GM23338 (cell line): ENCODE results near the gene TFF2. TPM values are rescaled to one million over a fixed set of nuclear protein-coding genes. Genes with fewer than 3 reads are reported as not detected.

Source experiments
- ATAC-seq: fragments of 200-7000 bp; cut with Tn5 transposase; 3 replicates; pipeline ENCODE4 v1.9.1; 2020
- DNase-seq: peaks from one replicate; pipeline ENCODE4 v3.0.0-alpha.2; 2015; ENCODE audit warnings: low spot score
- H2AFZ ChIP-seq: fragments of 200-600 bp; sonication (generic); 2 replicates; pipeline ENCODE4 v1.8.0; 2016; ENCODE audit warnings: antibody characterized with exemption, mild to moderate bottlenecking, moderate library complexity
- H3F3A ChIP-seq: fragments of 200-600 bp; sonication (generic); replicated peaks from 2 replicates; pipeline ENCODE4 v1.8.0; 2017; ENCODE audit warnings: antibody characterized with exemption, mixed run types, low read depth
- H3K27ac ChIP-seq: fragments of 200-600 bp; sonication (generic); 2 replicates; pipeline ENCODE4 v1.6.1; 2016; ENCODE audit warnings: low read depth
- H3K27me3 ChIP-seq: fragments of 200-600 bp; sonication (generic); 2 replicates; pipeline ENCODE4 v1.8.0; 2016; ENCODE audit warnings: mild to moderate bottlenecking, mixed run types, moderate library complexity; ENCODE audit not compliant: insufficient read depth
- H3K36me3 ChIP-seq: fragments of 200-600 bp; sonication (generic); 2 replicates; pipeline ENCODE4 v1.8.0; 2016; ENCODE audit warnings: mild to moderate bottlenecking; ENCODE audit not compliant: insufficient read depth
- H3K4me1 ChIP-seq: fragments of 200-600 bp; sonication (generic); 2 replicates; pipeline ENCODE4 v1.8.0; 2016; ENCODE audit warnings: mild to moderate bottlenecking, moderate library complexity; ENCODE audit not compliant: insufficient read depth
- H3K4me2 ChIP-seq: fragments of 200-600 bp; sonication (generic); 2 replicates; pipeline ENCODE4 v1.7.1; 2017; ENCODE audit warnings: mixed run types
- H3K4me3 ChIP-seq: fragments of 200-600 bp; sonication (generic); 2 replicates; pipeline ENCODE4 v1.6.1; 2016; ENCODE audit warnings: mixed run types
- H3K79me2 ChIP-seq: fragments of 200-600 bp; sonication (generic); replicated peaks from 2 replicates; pipeline ENCODE4 v1.8.0; 2017; ENCODE audit warnings: mild to moderate bottlenecking; ENCODE audit not compliant: insufficient read depth
- H3K9me2 ChIP-seq: fragments of 200-600 bp; sonication (generic); 2 replicates; pipeline ENCODE4 v1.8.0; 2017; ENCODE audit not compliant: insufficient read depth
- H4K20me1 ChIP-seq: fragments of 200-600 bp; sonication (generic); replicated peaks from 2 replicates; pipeline ENCODE4 v1.8.0; 2017; ENCODE audit warnings: mild to moderate bottlenecking; ENCODE audit not compliant: insufficient read depth
- H3K27ac Mint-ChIP-seq: 2 replicates; pipeline ENCODE4 v1.8.0; 2020; ENCODE audit warnings: inconsistent platforms, mild to moderate bottlenecking, moderate library complexity, mixed read lengths
- H3K27me3 Mint-ChIP-seq: 3 replicates; pipeline ENCODE4 v1.8.0; 2022; ENCODE audit warnings: low read depth, mild to moderate bottlenecking, moderate library complexity, mixed read lengths, inconsistent platforms; ENCODE audit not compliant: insufficient read depth, poor library complexity
- H3K36me3 Mint-ChIP-seq: 3 replicates; pipeline ENCODE4 v1.8.0; 2021; ENCODE audit warnings: low read depth, mild to moderate bottlenecking, inconsistent platforms, moderate library complexity, mixed read lengths
- H3K4me1 Mint-ChIP-seq: 3 replicates; pipeline ENCODE4 v1.8.0; 2020; ENCODE audit warnings: mild to moderate bottlenecking, inconsistent platforms, mixed read lengths
- H3K4me3 Mint-ChIP-seq: 3 replicates; pipeline ENCODE4 v1.8.0; 2021; ENCODE audit warnings: moderate library complexity, mild to moderate bottlenecking, inconsistent platforms, mixed read lengths
- H3K9me3 Mint-ChIP-seq: 3 replicates; pipeline ENCODE4 v1.8.0; 2020; ENCODE audit warnings: moderate library complexity, mild to moderate bottlenecking, inconsistent platforms, mixed read lengths
- CREB1 ChIP-seq: fragments of 250-450 bp; sonication (Bioruptor Pico); IDR thresholded peaks from 2 replicates; pipeline ENCODE4 v1.5.0; 2020; ENCODE audit warnings: low read depth, mild to moderate bottlenecking, moderate library complexity
- EZH2 ChIP-seq: fragments of 200-600 bp; sonication (generic); IDR thresholded peaks from one replicate; pipeline ENCODE4 v1.8.0; 2017; ENCODE audit warnings: antibody characterized with exemption, mild to moderate bottlenecking, low read depth; ENCODE audit not compliant: unreplicated experiment
- JUNB ChIP-seq: IDR thresholded peaks from one replicate; pipeline ENCODE4 v1.6.1; 2016; ENCODE audit warnings: antibody characterized with exemption; ENCODE audit not compliant: unreplicated experiment
- NANOG ChIP-seq: IDR thresholded peaks from 2 replicates; pipeline ENCODE4 v1.6.1; 2016; ENCODE audit warnings: antibody characterized with exemption, borderline replicate concordance
- POLR2AphosphoS5 ChIP-seq: IDR thresholded peaks from 2 replicates; pipeline ENCODE4 v1.6.1; 2016; ENCODE audit warnings: antibody characterized with exemption, low read depth
- STAT1 ChIP-seq: IDR thresholded peaks from one replicate; pipeline ENCODE4 v1.6.1; 2016; ENCODE audit warnings: antibody characterized with exemption; ENCODE audit not compliant: unreplicated experiment
- ZNF114 ChIP-seq: fragments of 250-450 bp; sonication (Bioruptor Pico); IDR thresholded peaks from 2 replicates; pipeline ENCODE4 v1.5.0; 2020; ENCODE audit warnings: mild to moderate bottlenecking, moderate library complexity
- polyA plus RNA-seq: library from polyadenylated mRNA; unstranded; fragments of >200 nt; fragmentation: Nextera tagmentation; extraction: Ambion mirVana; gene quantifications from 2 replicates; pipeline ENCODE4 v1.2.1, GENCODE V29; 2016
- total RNA-seq: library from RNA; depleted of rRNA; stranded (reverse); fragments of >200 nt; shearing (Covaris generic); gene quantifications from 2 replicates; pipeline ENCODE4 v1.2.3, GENCODE V29; 2014
- TF ChIP-seq, protein P1 (sequence below), 2 experiments: fragments of 200-600 bp in 1 of 2; sonication (generic) in 1 of 2; conservative IDR thresholded peaks; 2 replicates each; pipeline versions ENCODE4 v1.5.1 to v1.6.1; 2016 to 2017; ENCODE audit warnings: antibody characterized with exemption in 2 of 2, low read depth in 2 of 2, mild to moderate bottlenecking in 2 of 2, moderate library complexity in 1 of 2
- TF ChIP-seq, protein P2 (sequence below): IDR thresholded peaks from one replicate; pipeline ENCODE4 v1.6.1; 2018; ENCODE audit warnings: antibody characterized with exemption; ENCODE audit not compliant: unreplicated experiment
- TF ChIP-seq, protein P3 (sequence below): IDR thresholded peaks from 2 replicates; pipeline ENCODE4 v1.6.1; 2016; ENCODE audit warnings: antibody characterized with exemption

Gene TFF2
- total and polyA plus RNA-seq, 2 experiments from 2014 or later: not detected

DNA sequence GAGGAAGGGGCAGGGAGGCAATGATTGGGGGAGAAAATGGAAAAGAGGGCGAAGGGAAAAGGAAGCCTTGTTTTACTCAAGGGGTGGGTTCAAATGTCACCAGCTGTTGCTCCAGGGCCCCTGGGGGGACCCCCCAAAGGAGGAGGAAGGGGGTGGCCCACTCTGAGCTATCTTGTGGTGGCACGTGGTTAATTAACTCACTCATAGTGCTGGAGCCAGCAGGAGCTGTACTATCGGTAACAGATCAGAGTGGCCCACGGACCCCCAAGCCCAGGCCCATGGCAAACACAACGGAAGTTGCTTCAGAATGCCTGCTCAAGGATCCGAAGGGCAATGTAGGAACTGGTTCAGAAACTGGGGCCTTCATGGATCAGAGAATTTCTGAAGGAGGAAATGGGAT is 7.2 kb downstream of the TFF2 start (continued):
- TF ChIP-seq, protein P1, sequence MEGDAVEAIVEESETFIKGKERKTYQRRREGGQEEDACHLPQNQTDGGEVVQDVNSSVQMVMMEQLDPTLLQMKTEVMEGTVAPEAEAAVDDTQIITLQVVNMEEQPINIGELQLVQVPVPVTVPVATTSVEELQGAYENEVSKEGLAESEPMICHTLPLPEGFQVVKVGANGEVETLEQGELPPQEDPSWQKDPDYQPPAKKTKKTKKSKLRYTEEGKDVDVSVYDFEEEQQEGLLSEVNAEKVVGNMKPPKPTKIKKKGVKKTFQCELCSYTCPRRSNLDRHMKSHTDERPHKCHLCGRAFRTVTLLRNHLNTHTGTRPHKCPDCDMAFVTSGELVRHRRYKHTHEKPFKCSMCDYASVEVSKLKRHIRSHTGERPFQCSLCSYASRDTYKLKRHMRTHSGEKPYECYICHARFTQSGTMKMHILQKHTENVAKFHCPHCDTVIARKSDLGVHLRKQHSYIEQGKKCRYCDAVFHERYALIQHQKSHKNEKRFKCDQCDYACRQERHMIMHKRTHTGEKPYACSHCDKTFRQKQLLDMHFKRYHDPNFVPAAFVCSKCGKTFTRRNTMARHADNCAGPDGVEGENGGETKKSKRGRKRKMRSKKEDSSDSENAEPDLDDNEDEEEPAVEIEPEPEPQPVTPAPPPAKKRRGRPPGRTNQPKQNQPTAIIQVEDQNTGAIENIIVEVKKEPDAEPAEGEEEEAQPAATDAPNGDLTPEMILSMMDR (conservative IDR thresholded peaks at IDR 0.05; ENCODE audit: low read depth in 2 of 2): no peak
- TF ChIP-seq, protein P2, sequence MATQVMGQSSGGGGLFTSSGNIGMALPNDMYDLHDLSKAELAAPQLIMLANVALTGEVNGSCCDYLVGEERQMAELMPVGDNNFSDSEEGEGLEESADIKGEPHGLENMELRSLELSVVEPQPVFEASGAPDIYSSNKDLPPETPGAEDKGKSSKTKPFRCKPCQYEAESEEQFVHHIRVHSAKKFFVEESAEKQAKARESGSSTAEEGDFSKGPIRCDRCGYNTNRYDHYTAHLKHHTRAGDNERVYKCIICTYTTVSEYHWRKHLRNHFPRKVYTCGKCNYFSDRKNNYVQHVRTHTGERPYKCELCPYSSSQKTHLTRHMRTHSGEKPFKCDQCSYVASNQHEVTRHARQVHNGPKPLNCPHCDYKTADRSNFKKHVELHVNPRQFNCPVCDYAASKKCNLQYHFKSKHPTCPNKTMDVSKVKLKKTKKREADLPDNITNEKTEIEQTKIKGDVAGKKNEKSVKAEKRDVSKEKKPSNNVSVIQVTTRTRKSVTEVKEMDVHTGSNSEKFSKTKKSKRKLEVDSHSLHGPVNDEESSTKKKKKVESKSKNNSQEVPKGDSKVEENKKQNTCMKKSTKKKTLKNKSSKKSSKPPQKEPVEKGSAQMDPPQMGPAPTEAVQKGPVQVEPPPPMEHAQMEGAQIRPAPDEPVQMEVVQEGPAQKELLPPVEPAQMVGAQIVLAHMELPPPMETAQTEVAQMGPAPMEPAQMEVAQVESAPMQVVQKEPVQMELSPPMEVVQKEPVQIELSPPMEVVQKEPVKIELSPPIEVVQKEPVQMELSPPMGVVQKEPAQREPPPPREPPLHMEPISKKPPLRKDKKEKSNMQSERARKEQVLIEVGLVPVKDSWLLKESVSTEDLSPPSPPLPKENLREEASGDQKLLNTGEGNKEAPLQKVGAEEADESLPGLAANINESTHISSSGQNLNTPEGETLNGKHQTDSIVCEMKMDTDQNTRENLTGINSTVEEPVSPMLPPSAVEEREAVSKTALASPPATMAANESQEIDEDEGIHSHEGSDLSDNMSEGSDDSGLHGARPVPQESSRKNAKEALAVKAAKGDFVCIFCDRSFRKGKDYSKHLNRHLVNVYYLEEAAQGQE: no peak
- TF ChIP-seq STAT1 (no peak), EZH2 (no peak), CREB1 (CRISPR knock-in tag) (no peak), JUNB (no peak), POLR2AphosphoS5 (no peak)
- TF ChIP-seq, protein P3, sequence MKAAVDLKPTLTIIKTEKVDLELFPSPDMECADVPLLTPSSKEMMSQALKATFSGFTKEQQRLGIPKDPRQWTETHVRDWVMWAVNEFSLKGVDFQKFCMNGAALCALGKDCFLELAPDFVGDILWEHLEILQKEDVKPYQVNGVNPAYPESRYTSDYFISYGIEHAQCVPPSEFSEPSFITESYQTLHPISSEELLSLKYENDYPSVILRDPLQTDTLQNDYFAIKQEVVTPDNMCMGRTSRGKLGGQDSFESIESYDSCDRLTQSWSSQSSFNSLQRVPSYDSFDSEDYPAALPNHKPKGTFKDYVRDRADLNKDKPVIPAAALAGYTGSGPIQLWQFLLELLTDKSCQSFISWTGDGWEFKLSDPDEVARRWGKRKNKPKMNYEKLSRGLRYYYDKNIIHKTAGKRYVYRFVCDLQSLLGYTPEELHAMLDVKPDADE: no peak

DNA sequence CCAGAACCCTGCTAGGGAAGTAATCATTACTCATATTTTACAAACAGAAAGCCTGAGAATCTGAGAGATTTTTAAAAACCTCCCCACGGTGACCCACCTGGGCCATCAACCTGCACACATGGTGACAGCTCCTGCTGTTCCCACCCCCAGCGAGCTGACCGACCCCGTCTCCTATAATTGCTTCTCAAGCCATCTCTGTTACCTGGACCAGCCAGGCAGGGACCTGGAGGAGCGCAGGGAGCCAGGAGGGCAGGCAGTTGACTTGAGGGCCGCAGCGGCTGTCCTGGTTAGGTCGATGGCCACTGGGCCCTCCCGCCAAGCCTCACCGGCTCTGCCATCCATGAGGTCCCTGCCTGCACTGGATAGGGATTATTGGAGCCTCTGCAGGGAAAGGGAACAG is 7.7 kb downstream of the TFF2 start:
- H3K36me3 Mint-ChIP-seq: no peaks in the 10 kb centered on the region
- H3K27me3 ChIP-seq: no peaks in the 10 kb centered on the region
- H3K27ac Mint-ChIP-seq: no peak overlapping the region
- H3K9me3 Mint-ChIP-seq: no peaks in the 10 kb centered on the region
- no peaks in the 10 kb centered on the region for H3F3A ChIP-seq
- H3K4me1 Mint-ChIP-seq: peaks cover 6% of the 10 kb centered on the region; the same call in 2 of the 3 replicates
- H2AFZ ChIP-seq: no peak overlapping the region
- H3K4me2 ChIP-seq: no peak overlapping the region
- H3K27ac ChIP-seq: no peak overlapping the region
- no peaks in the 10 kb centered on the region for H3K4me1 ChIP-seq
- DNase-seq (no peak), ATAC-seq (no peak)
- no peaks in the 10 kb centered on the region for H4K20me1 ChIP-seq
- no peak overlapping the region for H3K4me3 ChIP-seq
- no peaks in the 10 kb centered on the region for H3K9me2 ChIP-seq
- H3K36me3 ChIP-seq: no peaks in the 10 kb centered on the region
- TF ChIP-seq NANOG (no peak), ZNF114 (CRISPR knock-in tag) (no peak), EZH2 (no peak)
- peaks cover 15% of the 10 kb centered on the region for H3K27me3 Mint-ChIP-seq
- H3K4me3 Mint-ChIP-seq: no peak overlapping the region
- no peaks in the 10 kb centered on the region for H3K79me2 ChIP-seq
